ENCODE results near the gene PEX13. TPM values are rescaled to one million over a fixed set of nuclear protein-coding genes. Genes with fewer than 3 reads are reported as not detected.
"Not testable (repeated sequence)": the region's sequence is repeated elsewhere in the genome, so short reads cannot be mapped to it uniquely, and the experiment has no call there.

The PEX13 gene
- total and polyA plus RNA-seq, 2 experiments from 2014 or later: 26.7 to 35.5 TPM

DNA sequence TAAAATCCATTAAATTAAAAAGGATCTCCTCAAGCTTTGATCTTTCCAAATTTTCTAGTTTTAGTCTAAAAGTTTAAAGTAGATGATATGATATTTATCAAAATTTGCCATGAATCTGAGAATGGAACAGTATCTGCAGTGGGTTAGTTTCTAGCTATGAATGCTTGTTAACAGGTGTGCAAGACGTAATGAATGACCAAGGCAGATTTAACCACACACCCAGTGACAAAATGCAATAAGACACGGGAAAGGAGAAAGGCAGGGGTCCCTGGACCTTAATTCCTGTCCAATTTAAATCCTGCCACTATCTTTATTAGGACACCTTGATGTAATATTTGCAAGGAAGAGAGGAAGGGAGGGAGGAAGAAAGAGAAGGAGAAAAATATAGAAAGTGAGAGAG lies 30.5 kb upstream of the PEX13 start:
- TF ChIP-seq, protein P1, sequence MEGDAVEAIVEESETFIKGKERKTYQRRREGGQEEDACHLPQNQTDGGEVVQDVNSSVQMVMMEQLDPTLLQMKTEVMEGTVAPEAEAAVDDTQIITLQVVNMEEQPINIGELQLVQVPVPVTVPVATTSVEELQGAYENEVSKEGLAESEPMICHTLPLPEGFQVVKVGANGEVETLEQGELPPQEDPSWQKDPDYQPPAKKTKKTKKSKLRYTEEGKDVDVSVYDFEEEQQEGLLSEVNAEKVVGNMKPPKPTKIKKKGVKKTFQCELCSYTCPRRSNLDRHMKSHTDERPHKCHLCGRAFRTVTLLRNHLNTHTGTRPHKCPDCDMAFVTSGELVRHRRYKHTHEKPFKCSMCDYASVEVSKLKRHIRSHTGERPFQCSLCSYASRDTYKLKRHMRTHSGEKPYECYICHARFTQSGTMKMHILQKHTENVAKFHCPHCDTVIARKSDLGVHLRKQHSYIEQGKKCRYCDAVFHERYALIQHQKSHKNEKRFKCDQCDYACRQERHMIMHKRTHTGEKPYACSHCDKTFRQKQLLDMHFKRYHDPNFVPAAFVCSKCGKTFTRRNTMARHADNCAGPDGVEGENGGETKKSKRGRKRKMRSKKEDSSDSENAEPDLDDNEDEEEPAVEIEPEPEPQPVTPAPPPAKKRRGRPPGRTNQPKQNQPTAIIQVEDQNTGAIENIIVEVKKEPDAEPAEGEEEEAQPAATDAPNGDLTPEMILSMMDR (IDR thresholded peaks at IDR 0.05; ENCODE audit: low read depth, low read length): no peak
- Histone ChIP-seq H3K27ac (no peak overlapping the region), H3K9me3 (ENCODE audit: low read depth) (no peaks in the 10 kb centered on the region), H3K4me1 (ENCODE audit: low read depth) (no peaks in the 10 kb centered on the region), H3K4me3 (no peak overlapping the region), H3K36me3 (no peaks in the 10 kb centered on the region), H3K27me3 (no peaks in the 10 kb centered on the region)
- DNase-seq (ENCODE audit: low read depth in 1 of 2, low spot score in 1 of 2): no peak

DNA sequence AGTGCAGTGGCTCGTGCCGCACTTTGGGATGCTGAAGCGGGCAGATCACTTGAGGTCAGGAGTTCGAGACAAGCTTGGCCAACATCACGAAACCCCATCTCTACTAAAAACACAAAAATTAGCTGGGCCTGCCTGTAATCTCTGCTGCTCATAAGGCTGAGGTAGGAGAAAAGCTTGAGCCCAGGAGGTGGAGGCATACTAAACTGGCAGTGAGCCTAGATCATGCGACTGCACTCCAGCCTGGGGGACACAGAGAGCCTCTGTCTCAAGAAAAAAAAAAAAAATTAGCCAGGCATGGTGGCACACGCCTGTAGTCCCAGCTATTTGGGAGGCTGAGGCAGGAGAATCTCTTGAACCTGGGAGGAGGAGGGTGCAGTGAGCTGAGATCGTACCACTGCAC lies 29.9 kb upstream of the PEX13 start:
- not testable (repeated sequence) for H3K4me3 ChIP-seq; H3K27ac ChIP-seq; H3K27me3 ChIP-seq; H3K36me3 ChIP-seq; H3K4me1 ChIP-seq (ENCODE audit: low read depth); H3K9me3 ChIP-seq (ENCODE audit: low read depth); DNase-seq (ENCODE audit: low read depth in 1 of 2, low spot score in 1 of 2)

DNA sequence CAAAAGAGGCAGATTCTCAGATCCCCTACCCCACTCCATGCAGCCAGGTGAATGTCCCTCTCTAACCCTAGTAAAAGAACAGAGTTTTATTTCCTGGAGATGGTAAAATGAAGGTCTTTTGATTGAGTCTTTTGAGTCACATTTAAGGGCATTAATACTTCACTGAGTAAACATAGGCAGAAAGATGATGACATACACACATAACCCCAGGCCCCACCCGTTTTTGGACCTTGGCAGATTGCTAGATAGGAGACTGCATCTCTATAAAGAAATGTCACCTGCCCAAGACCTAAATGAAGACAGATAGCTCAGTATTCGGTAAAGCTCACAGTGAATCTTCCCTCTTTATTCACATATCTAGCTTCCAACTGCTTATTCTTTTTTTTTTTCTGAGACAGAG lies 28.3 kb upstream of the PEX13 start:
- TF ChIP-seq, protein P1 (IDR thresholded peaks at IDR 0.05; ENCODE audit: low read depth, low read length): no peak
- no peak overlapping the region for H3K4me3 ChIP-seq
- H3K9me3 ChIP-seq (ENCODE audit: low read depth): no peaks in the 10 kb centered on the region

DNA sequence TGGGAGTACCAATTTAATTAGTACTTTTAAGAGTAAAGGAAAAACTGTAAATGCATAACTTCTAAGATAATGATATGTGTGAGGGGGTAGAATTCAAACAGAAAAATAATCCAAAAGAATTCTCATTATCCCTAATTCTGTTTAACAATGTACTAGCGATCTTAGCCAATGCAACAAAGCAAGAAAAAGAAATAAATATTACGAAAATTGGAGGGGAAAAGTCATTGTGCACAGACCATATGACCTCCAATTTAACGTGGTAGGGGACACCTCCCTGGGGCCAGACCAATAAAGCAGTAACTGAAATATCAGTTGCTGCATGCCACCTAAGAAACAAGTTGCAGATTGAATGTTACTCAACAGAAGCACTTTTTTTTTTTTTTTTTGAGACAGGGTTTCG lies 25.9 kb upstream of the PEX13 start:
- H3K4me1 ChIP-seq (ENCODE audit: low read depth): no peaks in the 10 kb centered on the region
- no peaks in the 10 kb centered on the region for H3K36me3 ChIP-seq
- TF ChIP-seq, protein P1 (IDR thresholded peaks at IDR 0.05; ENCODE audit: low read depth, low read length): no peak
- no peaks in the 10 kb centered on the region for H3K9me3 ChIP-seq (ENCODE audit: low read depth)
- no peak overlapping the region for H3K4me3 ChIP-seq
- H3K27ac ChIP-seq: no peak overlapping the region
- no peaks in the 10 kb centered on the region for H3K27me3 ChIP-seq
- no peak for DNase-seq (ENCODE audit: low read depth in 1 of 2, low spot score in 1 of 2)

More for the DNA sequence above, 28.3 kb upstream of the PEX13 start:
- Histone ChIP-seq H3K27ac (no peak overlapping the region), H3K4me1 (ENCODE audit: low read depth) (no peaks in the 10 kb centered on the region), H3K27me3 (no peaks in the 10 kb centered on the region), H3K36me3 (no peaks in the 10 kb centered on the region)
- DNase-seq (ENCODE audit: low read depth in 1 of 2, low spot score in 1 of 2): no peak

DNA sequence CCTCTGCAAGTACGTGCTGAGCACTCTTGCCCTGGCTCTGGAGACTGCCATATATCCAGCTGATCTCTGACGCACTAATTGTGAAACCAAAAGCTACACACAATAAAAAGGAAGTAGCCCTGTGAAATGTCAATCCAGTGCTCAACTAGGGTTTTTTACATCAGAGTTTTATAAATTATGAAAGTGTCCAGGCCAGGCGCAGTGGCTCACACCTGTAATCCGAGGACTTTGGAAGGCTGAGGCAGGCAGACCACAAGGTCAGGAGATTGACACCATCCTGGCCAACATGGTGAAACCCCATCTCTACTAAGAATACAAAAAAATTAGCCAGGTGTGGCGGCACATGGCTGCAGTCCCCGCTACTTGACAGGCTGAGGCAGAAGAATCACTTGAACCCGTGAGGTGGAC lies 24.5 kb upstream of the PEX13 start:
- TF ChIP-seq, protein P1 (IDR thresholded peaks at IDR 0.05; ENCODE audit: low read depth, low read length): no peak
- Histone ChIP-seq H3K27ac (no peak overlapping the region), H3K4me1 (ENCODE audit: low read depth) (no peaks in the 10 kb centered on the region), H3K4me3 (no peak overlapping the region), H3K36me3 (no peaks in the 10 kb centered on the region), H3K27me3 (no peaks in the 10 kb centered on the region), H3K9me3 (ENCODE audit: low read depth) (no peaks in the 10 kb centered on the region)
- no peak for DNase-seq (ENCODE audit: low read depth in 1 of 2, low spot score in 1 of 2)

DNA sequence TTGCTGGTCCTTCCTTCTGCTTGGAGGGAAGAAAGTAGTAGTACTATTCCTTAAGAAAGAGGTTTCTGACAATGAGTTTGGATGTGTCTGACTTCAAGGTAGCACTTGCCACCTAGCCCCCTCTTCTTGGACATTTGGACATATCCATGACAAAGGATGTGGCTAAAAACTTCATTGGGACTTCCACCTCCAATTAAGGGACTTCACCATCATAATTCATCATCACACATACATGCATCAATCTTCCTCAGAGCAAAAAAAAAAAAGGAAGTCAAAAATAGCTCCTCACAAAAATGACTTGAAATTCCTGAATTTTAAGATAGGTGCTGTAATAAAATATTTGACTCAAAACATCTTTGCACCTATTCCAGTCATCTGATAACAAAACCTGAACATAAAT lies 23.4 kb upstream of the PEX13 start:
- TF ChIP-seq, protein P1 (IDR thresholded peaks at IDR 0.05; ENCODE audit: low read depth, low read length): no peak
- DNase-seq (ENCODE audit: low read depth in 1 of 2, low spot score in 1 of 2): no peak
- H3K27ac ChIP-seq: no peak overlapping the region
- no peaks in the 10 kb centered on the region for H3K9me3 ChIP-seq (ENCODE audit: low read depth)
- no peaks in the 10 kb centered on the region for H3K27me3 ChIP-seq
- H3K4me1 ChIP-seq (ENCODE audit: low read depth): no peaks in the 10 kb centered on the region
- H3K36me3 ChIP-seq: no peaks in the 10 kb centered on the region
- H3K4me3 ChIP-seq: no peak overlapping the region

Measured in cardiac muscle cell (in vitro differentiated cells and primary cell).